ENCODE results near the gene P3H4.

Gene P3H4

DNA sequence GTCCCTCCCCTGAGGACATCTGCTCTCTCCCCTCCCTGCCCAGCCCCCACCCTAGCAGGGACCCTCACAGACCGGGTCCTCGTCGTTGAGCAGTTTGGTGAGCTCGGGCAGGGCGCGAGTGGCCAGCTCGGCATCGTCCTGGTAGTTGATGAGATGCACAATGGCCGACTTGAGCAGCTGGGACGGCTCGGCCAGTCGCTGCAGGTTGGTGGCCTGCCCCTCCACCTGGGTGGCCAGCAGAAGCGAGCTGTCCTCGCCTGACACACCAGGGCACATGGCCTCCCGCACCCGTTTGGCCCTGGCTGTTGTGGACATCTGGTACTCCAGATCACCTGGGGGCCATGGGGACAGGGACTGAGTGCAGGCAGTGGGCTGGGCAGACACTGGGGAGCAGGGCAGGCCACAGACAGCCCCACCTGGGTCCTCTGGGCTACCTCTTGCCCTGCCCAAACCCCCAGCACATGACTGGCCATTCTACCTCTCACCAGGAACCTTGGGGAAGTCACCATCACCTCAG, 42.3 kb downstream of the P3H4 start:
- no peak for DNase-seq

DNA sequence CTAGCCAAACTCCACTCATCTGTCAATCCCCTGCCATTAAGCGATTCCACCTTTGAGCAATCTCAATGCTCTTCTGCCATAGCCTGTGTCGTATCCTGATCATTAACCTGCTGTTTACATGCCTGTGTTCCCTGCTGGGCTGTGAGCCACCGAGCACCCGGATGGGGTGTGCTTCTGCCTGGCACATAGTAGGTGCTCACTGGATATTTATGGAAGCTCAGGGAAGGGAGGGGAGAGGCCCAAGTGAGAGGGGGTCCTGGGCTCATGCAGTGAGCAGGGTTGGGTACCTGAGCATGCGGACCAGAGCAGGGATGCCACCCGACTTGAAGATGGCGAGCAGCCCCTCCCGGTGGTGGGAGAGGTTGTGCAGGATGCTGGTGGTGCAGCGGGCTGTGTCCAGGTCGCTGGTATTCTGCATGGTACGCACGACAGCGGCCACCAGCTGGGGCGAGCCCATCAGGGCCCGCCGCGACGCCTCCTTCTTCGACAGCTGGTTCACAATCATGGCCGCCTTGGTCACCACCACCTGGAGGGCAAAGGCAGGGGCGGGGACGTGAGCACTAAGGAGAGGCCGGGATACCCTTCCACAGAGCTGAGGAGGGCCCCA, 43.0 kb downstream of the P3H4 start:
- no peak for DNase-seq

DNA sequence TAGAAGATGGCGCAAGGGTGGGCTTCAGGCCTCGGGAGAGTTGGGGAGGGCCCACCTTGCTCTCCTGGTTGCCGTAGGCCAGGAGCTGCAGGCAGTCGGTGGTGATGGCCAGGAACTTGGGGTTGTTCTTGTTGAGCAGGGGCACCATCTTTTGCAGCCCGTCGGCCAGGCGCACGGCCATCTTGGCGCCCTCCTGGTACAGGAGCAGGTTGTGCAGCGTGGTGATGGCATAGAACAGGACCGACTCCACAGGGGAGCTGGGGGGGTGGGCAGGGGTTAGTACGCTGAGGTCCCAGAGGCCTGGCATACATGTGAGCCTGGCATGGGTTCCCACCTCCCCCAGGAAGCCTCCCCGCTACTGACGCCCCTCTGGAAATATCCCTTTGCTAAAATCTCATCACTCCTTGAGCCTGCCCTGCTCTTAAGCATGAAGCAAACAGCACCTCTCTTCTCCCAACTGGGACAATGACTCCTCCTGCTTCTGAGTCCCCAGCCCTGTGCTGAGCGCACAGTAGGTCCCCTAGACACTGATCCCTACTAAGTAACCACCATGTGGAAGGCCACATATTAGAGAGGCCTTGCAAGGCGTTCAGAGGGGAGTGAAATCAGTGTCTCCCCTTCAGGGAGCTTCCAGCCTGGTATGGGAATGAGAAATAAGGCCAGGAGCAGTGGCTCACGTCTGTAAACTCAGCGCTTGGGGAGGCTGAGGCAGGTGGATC, 44.3 kb downstream of the P3H4 start:
- DNase-seq, result no peak

DNA sequence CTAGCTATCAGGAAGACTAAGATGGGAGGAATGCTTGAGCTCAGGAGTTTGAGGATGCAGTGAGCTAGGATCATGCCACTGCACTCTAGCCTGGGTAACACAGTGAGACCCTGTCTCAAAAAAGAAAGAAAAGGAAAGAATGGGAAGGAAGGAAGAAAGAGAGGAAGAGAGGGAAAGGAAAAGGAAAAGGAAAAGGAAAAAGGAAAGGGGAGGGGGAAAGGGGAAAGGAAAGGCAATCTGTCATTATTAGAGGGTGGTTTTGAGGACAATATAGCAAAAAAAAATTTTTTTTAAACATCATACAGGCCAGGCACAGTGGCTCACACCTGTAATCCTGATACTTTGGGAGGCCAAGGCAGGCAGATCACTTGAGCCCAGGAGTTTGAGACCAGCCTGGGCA, 45.6 kb downstream of the P3H4 start:
- DNase-seq, result no peak

DNA sequence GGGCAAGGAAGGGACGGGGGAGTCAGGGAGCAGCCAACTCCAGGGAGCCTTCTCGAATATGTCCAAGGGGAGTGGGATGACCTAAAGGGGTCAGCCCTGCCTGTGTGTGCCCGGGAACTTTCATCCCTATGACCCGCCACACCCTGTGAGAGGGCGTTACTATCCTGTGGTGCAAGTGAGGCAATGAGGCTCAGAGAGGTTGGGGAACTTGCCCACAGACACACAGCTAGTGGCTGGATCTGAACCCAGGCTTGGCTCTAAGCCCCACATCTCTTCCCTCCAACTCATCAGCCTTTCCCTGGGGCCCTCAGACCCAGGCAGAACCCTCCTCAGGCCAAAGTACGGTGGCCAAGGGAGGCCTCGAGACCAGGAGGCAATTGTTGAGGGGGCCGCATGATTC, 48.4 kb downstream of the P3H4 start:
- DNase-seq, result no peak

DNA sequence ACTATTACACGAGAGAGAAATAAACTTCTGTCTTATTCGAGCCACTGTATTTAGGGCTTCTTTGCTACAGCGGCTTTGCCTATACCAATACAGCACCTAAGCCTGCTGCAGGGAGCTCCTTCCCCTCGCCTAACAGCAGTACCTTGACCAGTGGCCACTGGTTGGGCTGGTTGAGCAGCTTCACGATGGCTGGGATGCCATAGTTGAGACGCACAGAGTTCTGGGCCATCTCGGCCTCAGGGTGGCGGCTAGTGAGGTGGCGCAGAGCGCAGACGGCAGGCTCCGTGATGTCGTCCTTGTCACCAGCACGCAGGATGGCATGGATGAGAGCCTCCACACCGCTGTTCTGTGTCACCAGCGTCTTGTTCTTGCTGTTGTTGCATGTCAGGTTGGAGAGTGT, 48.9 kb downstream of the P3H4 start:
- DNase-seq, result no peak

DNA sequence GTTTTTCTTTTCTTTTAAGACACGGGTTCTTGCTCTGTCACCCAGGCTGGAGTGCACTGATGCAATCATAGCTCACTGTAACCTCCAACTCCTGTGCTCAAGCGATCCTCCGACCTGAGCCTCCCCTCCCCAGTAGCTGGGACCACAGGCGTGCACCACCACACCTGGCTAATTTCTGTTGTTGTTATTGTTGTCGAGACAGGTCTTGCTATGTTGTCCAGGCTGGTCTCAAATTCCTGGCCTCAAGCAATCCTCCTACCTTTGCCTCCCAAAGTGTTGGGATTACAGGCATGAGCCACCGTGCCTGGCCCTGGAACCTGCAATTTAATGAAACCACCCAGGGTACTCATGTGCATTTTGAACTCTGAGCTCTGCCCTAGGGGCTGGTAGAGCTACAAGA, 49.4 kb downstream of the P3H4 start:
- DNase-seq, result no peak

DNA sequence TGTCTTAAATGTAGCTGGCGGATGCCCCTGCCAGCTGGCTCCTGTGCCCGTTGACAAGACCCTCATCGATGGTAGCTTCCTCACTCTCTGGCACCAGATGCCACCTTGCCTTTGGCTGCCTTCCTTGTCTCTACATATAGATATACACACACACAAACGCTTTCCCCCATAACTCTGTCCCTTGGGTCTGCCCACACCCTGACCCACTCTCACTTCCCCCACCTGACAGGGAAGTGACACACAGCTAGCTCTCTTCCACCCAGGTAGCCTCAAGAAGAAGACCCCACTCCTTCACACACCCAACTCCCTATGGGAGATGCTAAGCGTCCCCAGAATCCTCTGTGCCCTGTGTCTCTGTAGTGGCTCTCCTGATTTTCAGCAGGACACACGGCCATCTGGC, 50.9 kb downstream of the P3H4 start:
- no peak for DNase-seq

DNA sequence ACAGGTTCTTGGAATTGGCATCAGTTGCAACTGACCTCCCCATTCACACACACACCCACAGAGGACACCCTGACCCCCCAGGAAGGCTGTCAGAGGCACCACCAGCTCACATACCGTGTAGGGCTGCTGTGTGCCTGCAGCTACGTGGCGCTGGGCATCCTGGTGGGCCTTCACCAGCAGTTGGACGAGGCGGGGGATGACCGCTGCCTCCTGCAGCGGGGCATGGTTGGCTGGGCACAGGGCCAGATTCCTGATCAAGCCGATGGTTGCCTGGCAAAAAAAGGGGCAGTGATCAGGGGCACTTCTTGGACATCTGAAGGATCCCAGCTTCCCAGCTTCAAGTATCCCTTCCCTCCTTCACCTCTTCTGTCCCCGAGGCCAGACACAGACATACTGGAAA, 53.1 kb downstream of the P3H4 start:
- DNase-seq, result no peak

DNA sequence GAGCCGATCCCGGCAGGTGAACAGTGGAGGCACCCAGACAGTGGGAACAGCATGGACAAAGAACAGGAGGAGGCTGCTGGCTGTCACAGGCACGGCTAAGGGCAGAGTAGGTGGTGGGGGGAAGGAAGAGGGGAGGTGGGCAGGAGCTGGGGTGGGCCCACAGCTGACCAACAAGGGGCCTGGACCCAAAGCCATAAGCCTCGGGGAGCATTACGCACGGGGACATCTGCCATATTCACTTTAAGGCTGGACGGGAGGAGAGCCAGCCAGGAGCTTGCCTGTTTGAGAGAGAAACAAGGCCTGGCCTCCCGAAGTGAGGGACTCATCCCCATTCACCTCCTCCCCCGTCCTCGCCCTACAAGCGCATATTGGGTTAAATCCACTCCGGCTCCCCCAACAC, 57.7 kb downstream of the P3H4 start:
- no peak for DNase-seq

All from islet precursor cell (in vitro differentiated cells).